HG02943 (cell line): Measurements from ENCODE around the gene OTOG.

Experiments
- ATAC-seq: cut with Tn5 transposase; IDR thresholded peaks from one replicate; pipeline ENCODE4 v1.9.1; 2021; ENCODE audit warnings: mild to moderate bottlenecking, low read depth, moderate library complexity; ENCODE audit not compliant: unreplicated experiment

Gene OTOG

GRCh38 chr11:17580271-17580670 lies 33.2 kb downstream of the OTOG start:
- ATAC-seq = no peak

DNA sequence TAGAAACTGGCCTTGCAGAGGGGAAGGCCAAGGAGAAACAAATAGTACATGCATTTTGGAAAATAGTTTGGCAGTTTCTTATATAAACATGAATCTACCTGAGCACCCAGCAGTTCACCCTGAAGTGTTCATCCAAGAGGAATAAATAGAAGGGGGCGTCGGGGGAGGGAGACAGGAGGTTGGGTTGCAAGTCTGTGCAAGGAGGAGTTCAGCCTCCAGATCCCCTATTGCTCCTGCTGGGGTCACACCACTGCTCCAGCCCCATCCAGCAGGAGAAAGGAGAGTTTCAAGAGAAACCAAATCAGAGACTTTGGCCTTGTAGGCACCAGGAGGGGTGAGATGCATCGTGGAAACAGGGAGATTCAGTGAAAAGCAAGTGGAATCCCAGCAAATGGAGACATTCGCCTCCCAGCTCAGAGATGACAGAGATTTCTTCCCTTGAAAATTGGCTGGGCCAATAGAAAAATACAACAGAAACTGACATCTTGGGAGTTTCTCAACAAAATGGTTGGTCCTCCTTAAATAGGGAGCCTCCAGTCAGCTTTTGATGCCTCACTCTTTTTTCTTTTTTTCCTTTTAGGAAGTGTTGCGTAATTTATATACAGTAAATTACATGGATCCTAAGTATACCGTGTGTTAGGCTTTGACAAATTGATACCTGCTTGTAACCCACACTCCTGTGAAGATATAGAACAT lies 34.1 kb downstream of the OTOG start:
- no peak for ATAC-seq

GRCh38 chr11:17581732-17582053 lies 34.6 kb downstream of the OTOG start:
- ATAC-seq = no peak

DNA sequence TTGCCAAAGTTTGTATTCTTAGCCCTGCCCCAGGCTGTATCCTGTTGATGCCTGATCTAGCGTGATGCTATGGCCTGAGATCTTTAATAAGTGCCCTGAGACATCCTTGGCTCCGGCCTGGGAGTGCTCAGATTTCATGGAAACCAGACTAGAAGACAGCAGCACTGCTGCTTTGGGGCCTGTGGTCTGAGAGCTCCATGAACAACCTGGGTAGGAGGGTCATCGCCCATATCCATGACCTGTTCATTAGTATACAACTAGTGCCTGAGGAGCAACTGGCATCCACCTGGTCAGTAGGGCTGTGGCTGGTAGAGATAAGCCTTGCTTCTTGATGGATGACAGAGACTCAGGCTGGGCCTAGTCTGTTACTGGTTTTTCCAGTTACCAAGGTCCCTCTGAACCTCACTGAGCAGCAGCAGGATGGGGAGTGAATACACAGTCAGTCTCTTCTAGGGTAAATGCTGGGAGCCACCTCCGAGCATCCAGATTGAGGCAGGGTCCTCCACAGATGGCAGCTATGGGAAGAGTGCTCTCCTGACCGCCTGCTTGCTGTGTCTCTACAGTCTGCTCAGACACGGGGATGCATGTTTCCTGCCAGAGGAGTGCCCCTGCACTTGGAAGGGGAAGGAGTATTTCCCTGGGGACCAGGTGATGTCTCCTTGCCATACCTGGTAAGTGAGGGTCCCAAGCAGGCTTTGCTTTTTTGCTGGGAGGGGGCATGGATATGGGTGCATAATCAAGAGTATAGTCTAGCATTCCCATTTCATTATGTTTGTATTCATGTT lies 39.0 kb downstream of the OTOG start:
- ATAC-seq = no peak

- no peak for ATAC-seq
Measured at GRCh38 chr11:17588166-17588565, 41.1 kb downstream of the OTOG start.

- no peak for ATAC-seq
Measured at GRCh38 chr11:17588721-17589120, 41.7 kb downstream of the OTOG start.

DNA sequence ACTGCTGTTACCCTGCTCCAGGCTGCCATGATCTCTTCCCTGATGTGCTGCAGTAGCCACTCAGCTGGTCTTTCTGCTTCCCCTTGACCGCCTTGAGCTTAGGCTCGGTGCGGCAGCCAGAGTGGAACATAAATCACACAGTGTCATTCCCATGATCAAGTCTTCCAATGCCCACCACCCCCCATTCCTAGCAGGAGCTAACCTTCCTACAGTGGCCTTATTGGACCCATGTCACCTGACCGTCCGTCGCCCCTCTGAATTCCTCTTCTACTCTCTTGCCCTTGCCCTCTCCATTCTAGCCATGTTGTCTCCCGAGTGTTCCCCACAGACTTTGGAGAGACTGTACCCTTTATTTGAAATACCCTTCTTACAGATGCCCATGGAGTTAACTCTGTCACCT lies 43.4 kb downstream of the OTOG start:
- no peak for ATAC-seq

DNA sequence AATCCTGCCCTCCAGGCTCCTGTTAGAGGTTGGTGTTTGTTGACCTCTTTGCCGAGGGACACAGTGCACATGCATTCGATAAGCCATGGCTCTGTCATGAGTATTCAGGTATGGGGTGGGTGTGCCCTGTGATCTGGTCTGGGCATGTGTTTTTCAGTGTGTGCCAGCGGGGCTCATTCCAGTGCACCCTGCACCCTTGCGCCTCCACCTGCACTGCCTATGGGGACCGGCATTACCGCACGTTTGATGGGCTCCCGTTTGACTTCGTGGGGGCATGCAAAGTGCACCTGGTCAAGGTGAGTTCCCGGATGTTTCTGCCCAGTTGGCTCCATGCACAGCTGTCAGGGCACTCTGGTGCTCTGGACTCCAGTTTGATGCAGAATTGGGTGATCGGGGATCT lies 44.2 kb downstream of the OTOG start:
- ATAC-seq = no peak

DNA sequence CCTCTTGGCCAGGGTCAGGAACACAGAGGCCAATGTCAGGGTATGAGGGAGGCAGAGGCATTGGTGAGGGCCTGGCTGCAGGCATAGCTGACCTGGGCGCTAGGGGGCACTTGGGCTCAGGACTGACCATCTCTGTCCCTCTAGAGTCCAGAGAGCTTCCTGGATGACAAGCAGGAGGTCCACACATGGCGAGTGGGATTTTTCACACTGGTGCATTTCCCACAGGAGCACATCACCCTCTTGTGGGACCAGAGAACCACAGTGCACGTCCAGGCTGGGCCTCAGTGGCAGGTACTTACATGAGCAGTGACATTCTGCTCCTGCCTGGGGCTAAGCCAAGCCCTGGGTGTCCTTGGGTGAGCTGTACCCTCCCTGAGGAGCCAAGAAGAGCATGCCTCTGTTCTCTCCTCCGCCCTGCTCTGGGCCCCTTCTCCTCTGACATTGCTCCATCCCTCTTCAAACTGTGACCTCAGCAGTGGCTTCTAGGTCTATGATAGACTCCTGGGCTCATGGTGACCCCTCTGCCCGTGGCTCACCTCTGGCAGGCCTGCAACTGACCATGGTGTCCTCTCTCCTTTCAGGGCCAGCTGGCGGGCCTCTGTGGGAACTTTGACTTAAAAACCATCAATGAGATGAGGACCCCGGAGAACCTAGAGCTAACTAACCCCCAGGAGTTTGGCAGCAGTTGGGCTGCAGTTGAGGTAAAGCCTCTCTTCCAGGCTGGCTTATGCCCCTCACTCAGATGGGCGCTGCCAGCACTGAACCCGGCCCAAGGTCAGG lies 46.6 kb downstream of the OTOG start:
- ATAC-seq = no peak

- no peak for ATAC-seq
Measured at GRCh38 chr11:17594686-17595192, 47.7 kb downstream of the OTOG start.

DNA sequence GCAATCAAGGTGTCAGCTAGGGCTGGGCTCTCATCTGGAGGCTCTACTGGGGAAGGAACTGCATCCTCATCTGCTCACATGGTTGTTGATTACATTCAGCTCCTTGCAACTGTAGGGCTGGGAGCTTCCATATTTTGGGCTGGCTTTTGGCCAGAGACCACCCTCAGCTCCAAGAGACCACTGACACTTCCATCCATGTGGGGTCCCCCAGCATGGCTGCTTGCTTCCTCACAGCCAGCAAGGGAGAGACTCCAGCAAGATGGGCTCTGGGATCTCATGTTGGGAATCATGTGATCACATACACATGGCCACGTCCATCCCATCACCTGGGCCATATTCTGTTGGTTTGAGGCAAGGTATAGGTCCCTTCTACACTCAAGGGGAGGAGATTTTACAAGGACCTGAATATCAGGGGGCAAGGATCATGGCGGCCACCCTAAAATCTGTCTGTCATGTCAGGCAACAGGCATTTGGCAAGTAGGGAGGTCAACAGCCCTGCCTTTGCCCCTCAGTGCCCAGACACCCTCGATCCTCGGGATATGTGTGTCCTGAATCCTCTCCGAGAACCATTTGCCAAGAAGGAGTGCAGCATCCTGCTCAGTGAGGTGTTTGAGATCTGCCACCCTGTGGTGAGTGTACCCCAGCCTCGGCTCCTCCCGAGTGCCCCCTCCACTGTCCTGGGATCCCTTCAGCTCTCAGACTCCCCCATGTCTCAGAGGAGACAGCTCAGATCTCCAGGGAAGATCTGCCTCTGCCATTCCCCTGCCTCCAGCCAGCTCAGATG lies 48.7 kb downstream of the OTOG start:
- ATAC-seq = no peak

DNA sequence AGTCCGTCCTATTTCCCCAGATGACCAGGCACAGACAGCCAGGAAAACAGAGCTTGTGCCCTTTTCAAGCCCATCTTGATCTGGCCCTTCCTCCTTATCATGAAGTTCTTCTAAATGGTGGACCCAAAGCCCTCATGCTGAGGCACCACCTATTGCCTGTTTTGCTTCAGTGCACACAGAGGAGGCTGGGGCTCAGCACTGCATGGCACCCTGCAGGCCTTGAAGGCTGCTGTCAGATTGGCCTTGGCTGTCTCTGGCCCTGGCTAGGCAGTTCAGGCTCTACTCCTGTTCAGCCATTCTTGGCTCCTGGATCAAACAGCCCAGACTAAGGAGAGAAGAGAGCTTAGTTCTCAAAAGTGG lies 49.2 kb downstream of the OTOG start:
- no peak for ATAC-seq

GRCh38 chr11:17596711-17597110 lies 49.7 kb downstream of the OTOG start:
- ATAC-seq = no peak

GRCh38 chr11:17597770-17598169 lies 50.7 kb downstream of the OTOG start:
- ATAC-seq = no peak

DNA sequence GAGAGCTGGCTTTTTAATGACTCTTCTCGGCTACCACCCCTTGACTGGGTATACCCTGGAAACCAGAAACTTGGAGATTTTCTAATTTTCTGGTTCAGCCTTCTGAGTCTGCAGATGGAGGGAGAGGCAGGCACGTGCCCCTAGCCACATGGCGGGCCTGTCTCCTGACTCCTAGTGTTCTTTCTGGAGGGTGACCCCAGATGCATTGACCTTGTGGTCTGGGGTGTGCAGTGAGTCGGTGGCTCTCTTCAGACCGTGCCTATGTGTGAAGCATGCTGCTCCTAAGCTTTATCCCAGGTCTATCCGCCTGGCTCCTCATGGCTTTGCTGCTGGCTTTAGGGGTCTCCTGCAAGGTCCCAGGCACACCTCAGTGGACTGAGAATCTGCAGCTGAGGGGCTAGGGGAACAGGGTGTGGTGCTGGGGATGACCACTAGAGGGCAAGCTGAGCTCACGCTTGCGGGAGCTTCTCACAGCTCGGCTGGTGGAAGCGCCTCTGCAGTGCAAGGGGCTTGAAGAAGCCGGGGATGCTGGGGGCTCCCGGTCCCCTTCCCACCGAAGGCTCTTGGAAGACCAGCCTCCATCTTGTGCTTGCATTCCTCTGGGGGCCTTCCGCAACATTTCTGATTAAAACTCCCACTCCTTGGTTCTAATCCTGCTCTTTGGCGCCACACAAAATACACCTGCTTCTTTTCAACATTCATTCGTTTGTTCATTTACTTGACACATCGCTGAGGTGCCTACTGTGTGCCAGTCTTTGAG lies 51.8 kb downstream of the OTOG start:
- peak; percentile 84 for ATAC-seq

GRCh38 chr11:17599460-17599925 lies 52.4 kb downstream of the OTOG start:
- no peak for ATAC-seq

GRCh38 chr11:17600316-17601255 lies 53.5 kb downstream of the OTOG start:
- ATAC-seq = no peak

DNA sequence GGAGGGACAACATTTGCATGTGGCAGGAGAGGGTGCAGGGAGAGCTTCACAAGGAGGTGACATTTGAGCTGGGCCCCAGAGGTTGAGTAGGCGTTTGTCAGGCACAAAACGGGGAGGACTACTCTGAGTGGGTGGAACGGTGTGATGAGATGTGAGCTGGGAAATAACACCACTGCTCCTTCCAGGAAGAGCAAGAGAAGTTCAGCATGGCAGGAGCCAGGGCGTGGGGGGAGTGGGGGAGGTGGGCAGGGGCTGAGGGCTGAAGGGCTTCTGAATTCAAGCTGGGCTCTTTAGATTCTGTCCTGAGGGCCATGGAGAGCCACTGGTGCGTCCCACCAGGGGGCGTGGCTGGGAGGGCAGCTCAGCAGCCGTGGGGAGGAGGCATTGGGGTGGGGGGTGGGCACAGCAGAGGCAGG lies 54.2 kb downstream of the OTOG start:
- ATAC-seq = no peak

GRCh38 chr11:17601676-17602075 lies 54.6 kb downstream of the OTOG start:
- ATAC-seq = no peak
